IMR-90 (cell line): ENCODE data around the gene CXADR. TPM values are rescaled to one million over a fixed set of nuclear protein-coding genes. Genes with fewer than 3 reads are reported as not detected.

Experiments used
- ATAC-seq: fragments of 200-7000 bp; cut with Tn5 transposase; 2 replicates; pipeline ENCODE4 v1.9.1; 2020; ENCODE audit warnings: low read depth, mild to moderate bottlenecking, moderate library complexity
- BruUV-seq: library from RNA; stranded (reverse); fragments of 400-500 nt; replicated peaks from 2 replicates; lab custom pipeline; 2021; lab: Mats Ljungman, UMichigan
- CTCF ChIA-PET: fragments of 300-600 bp; formaldehyde crosslinking; extraction: SDS; loops from one replicate; lab custom pipeline; 2021; ENCODE audit warnings: antibody characterized with exemption; lab: Yijun Ruan, JAX
- POLR2A ChIA-PET: fragments of 300-600 bp; sonication (Branson Sonifier 250); formaldehyde crosslinking; loops from one replicate; lab custom pipeline; 2022; ENCODE audit warnings: antibody characterized with exemption; ENCODE audit not compliant: unreplicated experiment; lab: Charles Lee
- DNase-seq: peaks from one replicate; pipeline ENCODE4 v3.0.0; 2013
- H2AFZ ChIP-seq: replicated peaks from 2 replicates; pipeline ENCODE3; 2013; ENCODE audit warnings: low read length, mild to moderate bottlenecking; ENCODE audit not compliant: poor library complexity
- H2AK5ac ChIP-seq: 2 replicates; pipeline ENCODE4 v1.6.1; 2013; ENCODE audit warnings: low read depth, low read length, inconsistent platforms
- H2AK9ac ChIP-seq: replicated peaks from 2 replicates; pipeline ENCODE3; 2013; ENCODE audit warnings: mild to moderate bottlenecking, low read depth, low read length, moderate library complexity; ENCODE audit not compliant: poor library complexity
- H2BK120ac ChIP-seq: 2 replicates; pipeline ENCODE4 v1.6.1; 2013; ENCODE audit warnings: low read depth, low read length, inconsistent platforms
- H2BK15ac ChIP-seq: 3 replicates; pipeline ENCODE4 v1.6.1; 2013; ENCODE audit warnings: low read depth, low read length, inconsistent platforms
- H2BK20ac ChIP-seq: 2 replicates; pipeline ENCODE4 v1.6.1; 2013; ENCODE audit warnings: low read depth, mild to moderate bottlenecking, inconsistent platforms, low read length, moderate library complexity
- H2BK5ac ChIP-seq: 2 replicates; pipeline ENCODE4 v1.6.1; 2013; ENCODE audit warnings: mild to moderate bottlenecking, low read depth, low read length, inconsistent platforms; ENCODE audit not compliant: poor library complexity, severe bottlenecking
- H3K14ac ChIP-seq: replicated peaks from 2 replicates; pipeline ENCODE4 v1.6.1; 2013; ENCODE audit warnings: low read depth, low read length, inconsistent platforms
- H3K18ac ChIP-seq: 2 replicates; pipeline ENCODE4 v1.6.1; 2013; ENCODE audit warnings: low read depth, low read length, control low read depth
- H3K23ac ChIP-seq: 2 replicates; pipeline ENCODE4 v1.6.1; 2013; ENCODE audit warnings: low read depth, low read length, inconsistent platforms
- H3K27ac ChIP-seq: 2 replicates; pipeline ENCODE4 v1.5.1; 2013; ENCODE audit warnings: mild to moderate bottlenecking, control low read depth, low read length; ENCODE audit not compliant: insufficient read depth
- H3K27me3 ChIP-seq: 2 replicates; pipeline ENCODE4 v1.6.1; 2013; ENCODE audit warnings: low read length; ENCODE audit not compliant: control insufficient read depth, insufficient read depth
- H3K36me3 ChIP-seq: 2 replicates; pipeline ENCODE4 v1.6.1; 2013; ENCODE audit warnings: low read length, mixed read lengths; ENCODE audit not compliant: control insufficient read depth, insufficient read depth
- H3K4ac ChIP-seq: 2 replicates; pipeline ENCODE4 v1.6.1; 2013; ENCODE audit warnings: low read depth, low read length, inconsistent platforms
- H3K4me1 ChIP-seq: 2 replicates; pipeline ENCODE4 v1.6.1; 2013; ENCODE audit warnings: low read length, mixed read lengths; ENCODE audit not compliant: control insufficient read depth, insufficient read depth
- H3K4me2 ChIP-seq: 2 replicates; pipeline ENCODE4 v1.6.1; 2013; ENCODE audit warnings: low read depth, mild to moderate bottlenecking, control low read depth, low read length, moderate library complexity
- H3K4me3 ChIP-seq: 2 replicates; pipeline ENCODE4 v1.5.1; 2013; ENCODE audit warnings: low read depth, mild to moderate bottlenecking, control low read depth, low read length, moderate library complexity; ENCODE audit not compliant: insufficient read depth
- H3K56ac ChIP-seq: 2 replicates; pipeline ENCODE4 v1.6.1; 2013; ENCODE audit warnings: low read length, inconsistent platforms; ENCODE audit not compliant: insufficient read depth; ENCODE audit errors: extremely low read depth
- H3K79me1 ChIP-seq, 2 experiments: 2 replicates each; pipeline ENCODE4 v1.6.1; 2013; ENCODE audit warnings: low read length in 2 of 2, inconsistent platforms in 1 of 2, low read depth in 1 of 2
- H3K9ac ChIP-seq: 2 replicates; pipeline ENCODE4 v1.6.1; 2013; ENCODE audit warnings: low read depth, low read length, control low read depth
- H3K9me1 ChIP-seq: 2 replicates; pipeline ENCODE4 v1.6.1; 2013; ENCODE audit warnings: low read length, inconsistent platforms; ENCODE audit not compliant: insufficient read depth
- H3K9me3 ChIP-seq: 2 replicates; pipeline ENCODE4 v1.6.1; 2013; ENCODE audit warnings: low read length; ENCODE audit not compliant: control insufficient read depth, insufficient read depth
- H4K20me1 ChIP-seq: 2 replicates; pipeline ENCODE4 v1.6.1; 2013; ENCODE audit warnings: low read length, inconsistent platforms; ENCODE audit not compliant: insufficient read depth
- H4K5ac ChIP-seq: 2 replicates; pipeline ENCODE4 v1.6.1; 2013; ENCODE audit warnings: mild to moderate bottlenecking, low read depth, low read length, control low read depth
- H4K8ac ChIP-seq, 2 experiments: 2 replicates each; pipeline ENCODE4 v1.6.1; 2013; ENCODE audit warnings: low read depth in 2 of 2, low read length in 2 of 2, control low read depth in 1 of 2, inconsistent platforms in 1 of 2
- H4K91ac ChIP-seq: 2 replicates; pipeline ENCODE4 v1.6.1; 2013; ENCODE audit warnings: low read depth, low read length, inconsistent platforms; ENCODE audit not compliant: insufficient read depth
- BHLHE40 ChIP-seq: fragments of 150-350 bp; IDR thresholded peaks from 2 replicates; pipeline ENCODE4 v1.6.1; 2016; ENCODE audit warnings: mild to moderate bottlenecking, low read depth, low read length
- CEBPB ChIP-seq: IDR thresholded peaks from 2 replicates; pipeline ENCODE4 v1.6.1; 2012; ENCODE audit warnings: low read depth, low read length, improper control_type of control experiment
- CHD1 ChIP-seq: IDR thresholded peaks from 2 replicates; pipeline ENCODE4 v1.6.1; 2012; ENCODE audit warnings: low read depth, low read length, improper control_type of control experiment
- CTCF ChIP-seq: conservative IDR thresholded peaks from 2 replicates; pipeline ENCODE4 v1.5.1; 2012; ENCODE audit warnings: mild to moderate bottlenecking, low read depth, low read length, improper control_type of control experiment
- ELK1 ChIP-seq: fragments of 150-350 bp; IDR thresholded peaks from 2 replicates; pipeline ENCODE4 v1.6.1; 2016; ENCODE audit warnings: low read depth, mild to moderate bottlenecking, low read length, moderate library complexity, borderline replicate concordance
- FOS ChIP-seq: fragments of 150-350 bp; IDR thresholded peaks from 2 replicates; pipeline ENCODE4 v1.6.1; 2016; ENCODE audit warnings: low read depth, low read length
- MAFK ChIP-seq: IDR thresholded peaks from 2 replicates; pipeline ENCODE4 v1.6.1; 2012; ENCODE audit warnings: low read depth, low read length, improper control_type of control experiment
- MAZ ChIP-seq: IDR thresholded peaks from 2 replicates; pipeline ENCODE4 v1.6.1; 2012; ENCODE audit warnings: low read depth, mild to moderate bottlenecking, low read length, improper control_type of control experiment, moderate library complexity, borderline replicate concordance
- MXI1 ChIP-seq: IDR thresholded peaks from 2 replicates; pipeline ENCODE4 v1.6.1; 2012; ENCODE audit warnings: low read depth, mild to moderate bottlenecking, low read length, moderate library complexity, borderline replicate concordance
- NFE2L2 ChIP-seq: fragments of 150-350 bp; IDR thresholded peaks from 2 replicates; pipeline ENCODE4 v1.6.1; 2016; ENCODE audit warnings: low read depth, mild to moderate bottlenecking, low read length
- POLR2A ChIP-seq: IDR thresholded peaks from 2 replicates; pipeline ENCODE4 v1.6.1; 2012; ENCODE audit warnings: mild to moderate bottlenecking, low read depth, low read length
- RAD21 ChIP-seq: IDR thresholded peaks from 2 replicates; pipeline ENCODE4 v1.6.1; 2012; ENCODE audit warnings: low read length, improper control_type of control experiment
- RCOR1 ChIP-seq: IDR thresholded peaks from 2 replicates; pipeline ENCODE4 v1.6.1; 2012; ENCODE audit warnings: mild to moderate bottlenecking, low read length, improper control_type of control experiment; ENCODE audit not compliant: insufficient replicate concordance
- RFX5 ChIP-seq: IDR thresholded peaks from 2 replicates; pipeline ENCODE4 v1.8.0; 2012; ENCODE audit warnings: low read depth, mild to moderate bottlenecking, low read length, moderate library complexity
- SMC3 ChIP-seq: fragments of 150-350 bp; IDR thresholded peaks from 2 replicates; pipeline ENCODE4 v1.6.1; 2016; ENCODE audit warnings: low read depth, mild to moderate bottlenecking, antibody characterized with exemption, low read length, moderate library complexity
- USF2 ChIP-seq: fragments of 150-350 bp; IDR thresholded peaks from 2 replicates; pipeline ENCODE4 v1.6.1; 2017; ENCODE audit warnings: mild to moderate bottlenecking, antibody characterized with exemption, low read length, low read depth
- dilution Hi-C: fragments of 300-500 bp; cut with HindIII; formaldehyde crosslinking; loops from one replicate; pipeline ENCODE4 v1.14.3; 2018; ENCODE audit warnings: low sequenced_read_pairs; ENCODE audit not compliant: unreplicated experiment
- in situ Hi-C: fragments of 300-500 bp; cut with MboI; formaldehyde crosslinking; loops from 3 replicates; pipeline ENCODE4 v1.14.3; 2019; ENCODE audit warnings: low sequenced_read_pairs, inconsistent platforms, mixed read lengths
- intact Hi-C: fragments of 100-400 bp; cut with micrococcal nuclease; formaldehyde crosslinking; loops from 2 replicates; pipeline ENCODE4 v1.10.0; 2022
- polyA plus RNA-seq, 3 experiments: library from polyadenylated mRNA; depleted of rRNA; stranded (reverse); fragments of >200 nt; gene quantifications; 2 replicates each; pipeline ENCODE4 v1.2.3, GENCODE V29; 2012; ENCODE audit warnings: low replicate concordance in 1 of 3
- total RNA-seq: library from RNA; depleted of rRNA; stranded (reverse); fragments of >200 nt; gene quantifications from 2 replicates; pipeline ENCODE4 v1.2.3, GENCODE V29; 2012

Gene CXADR
- total and polyA plus RNA-seq, 2 of the 4 experiments (the other 2 are of a cell fraction): 0.21 to 1.1 TPM

GRCh38 chr21:17497316-17497715, 15.5 kb upstream of the CXADR start:
- TF ChIP-seq USF2 (no peak), POLR2A (no peak), MAFK (no peak), RFX5 (no peak), RAD21 (no peak), ELK1 (no peak), RCOR1 (no peak), CTCF (no peak), CHD1 (no peak), NFE2L2 (no peak), SMC3 (no peak), BHLHE40 (no peak), CEBPB (no peak), MXI1 (no peak), FOS (no peak), MAZ (no peak)
- H3K23ac ChIP-seq: no peak overlapping the region
- no peak overlapping the region for H3K27ac ChIP-seq
- no peak overlapping the region for H4K91ac ChIP-seq
- no peak overlapping the region for H3K9ac ChIP-seq
- H2AFZ ChIP-seq: no peak overlapping the region
- H3K56ac ChIP-seq: no peak overlapping the region
- POLR2A ChIA-PET: no interaction called here
- CTCF ChIA-PET: no interaction called here
- H3K4ac ChIP-seq: no peak overlapping the region
- no peaks in the 10 kb centered on the region for H3K79me1 ChIP-seq
- dilution Hi-C loops: no loop called here
- in situ Hi-C loops: no loop called here
- H2BK5ac ChIP-seq: no peak overlapping the region
- intact Hi-C loops: loop anchor here (10.0 kb wide), 1 partner anchor 347 kb away; no protein-coding TSS in a partner anchor
- no peak overlapping the region for H4K5ac ChIP-seq
- H2BK120ac ChIP-seq: no peak overlapping the region
- ATAC-seq (no peak), DNase-seq (no peak)
- H3K4me2 ChIP-seq: no peak overlapping the region
- no peak overlapping the region for H3K14ac ChIP-seq
- no peak overlapping the region for H2BK15ac ChIP-seq
- BruUV-seq: no TSS peak
- H3K18ac ChIP-seq: no peak overlapping the region
- no peaks in the 10 kb centered on the region for H4K20me1 ChIP-seq
- H3K36me3 ChIP-seq: no peaks in the 10 kb centered on the region
- H2AK9ac ChIP-seq: no peak overlapping the region
- H2BK20ac ChIP-seq: no peak overlapping the region
- H3K4me1 ChIP-seq: peaks cover 5% of the 10 kb centered on the region
- H3K9me1 ChIP-seq: no peaks in the 10 kb centered on the region; the same call in 1 of the 2 replicates
- no peaks in the 10 kb centered on the region for H3K9me3 ChIP-seq
- H4K8ac ChIP-seq: no peak overlapping the region
- H2AK5ac ChIP-seq: no peak overlapping the region
- H3K27me3 ChIP-seq: no peaks in the 10 kb centered on the region
- no peak overlapping the region for H3K4me3 ChIP-seq
